Kidney epithelial cell (primary cell): ENCODE data around the gene PELI2. TPM values are rescaled to one million over a fixed set of nuclear protein-coding genes. Genes with fewer than 3 reads are reported as not detected.

Source experiments
- DNase-seq: peaks from one replicate; pipeline ENCODE4 v3.0.0-alpha.2; 2010; ENCODE audit warnings: low read depth
- H3K27me3 ChIP-seq: 2 replicates; pipeline ENCODE4 v1.6.0; 2011; ENCODE audit warnings: low read length; ENCODE audit not compliant: control insufficient read depth, insufficient read depth
- H3K36me3 ChIP-seq: 2 replicates; pipeline ENCODE4 v1.5.1; 2011; ENCODE audit warnings: low read length; ENCODE audit not compliant: control insufficient read depth, insufficient read depth
- H3K4me3 ChIP-seq: 2 replicates; pipeline ENCODE4 v1.5.1; 2011; ENCODE audit warnings: low read depth, mild to moderate bottlenecking, control low read depth, low read length
- CTCF ChIP-seq: IDR thresholded peaks from 2 replicates; pipeline ENCODE4 v1.5.1; 2011; ENCODE audit warnings: mild to moderate bottlenecking, moderate library complexity, low read length, control low read depth, inconsistent platforms; ENCODE audit not compliant: insufficient read depth, poor library complexity, severe bottlenecking
- total RNA-seq: library from RNA; depleted of rRNA; stranded (reverse); fragments of >200 nt; gene quantifications from 2 replicates; pipeline ENCODE4 v1.2.3, GENCODE V29; 2015

The PELI2 gene
- total RNA-seq, 1 donor from 2014 or later = 4.8 TPM

- H3K27me3 ChIP-seq = no peaks in the 10 kb centered on the region
- no peak for TF ChIP-seq CTCF
- no peak for DNase-seq
- H3K36me3 ChIP-seq = no peaks in the 10 kb centered on the region
- H3K4me3 ChIP-seq = no peak overlapping the region
Observed at GRCh38 chr14:56180754-56181542, 62.7 kb downstream of the PELI2 start.

- no peak for TF ChIP-seq CTCF
- Histone ChIP-seq H3K27me3 (no peaks in the 10 kb centered on the region), H3K4me3 (no peak overlapping the region), H3K36me3 (no peaks in the 10 kb centered on the region)
- DNase-seq = no peak
Observed at GRCh38 chr14:56181681-56182085, 63.5 kb downstream of the PELI2 start.

- no peak for DNase-seq
- TF ChIP-seq CTCF = no peak
- Histone ChIP-seq H3K4me3 (no peak overlapping the region), H3K36me3 (no peaks in the 10 kb centered on the region), H3K27me3 (no peaks in the 10 kb centered on the region)
Observed at GRCh38 chr14:56182410-56182809, 64.2 kb downstream of the PELI2 start.

- no peaks in the 10 kb centered on the region for H3K27me3 ChIP-seq
- no peak overlapping the region for H3K4me3 ChIP-seq
- no peak for TF ChIP-seq CTCF
- no peak for DNase-seq
- no peaks in the 10 kb centered on the region for H3K36me3 ChIP-seq
Observed at GRCh38 chr14:56183631-56184157, 65.5 kb downstream of the PELI2 start.

- no peak for DNase-seq
- Histone ChIP-seq H3K36me3 (no peaks in the 10 kb centered on the region), H3K27me3 (no peaks in the 10 kb centered on the region), H3K4me3 (no peak overlapping the region)
- TF ChIP-seq CTCF = no peak
Observed at GRCh38 chr14:56185992-56186391, 67.8 kb downstream of the PELI2 start.

- TF ChIP-seq CTCF = no peak
- H3K27me3 ChIP-seq = no peaks in the 10 kb centered on the region
Observed at GRCh38 chr14:56187736-56188135, 69.5 kb downstream of the PELI2 start.

More at GRCh38 chr14:56187736-56188135, 69.5 kb downstream of the PELI2 start:
- no peak for DNase-seq
- no peaks in the 10 kb centered on the region for H3K36me3 ChIP-seq
- H3K4me3 ChIP-seq = no peak overlapping the region
